Epithelial cell of proximal tubule (primary cell): Measurements from ENCODE around the gene TP53TG5. TPM values are rescaled to one million over a fixed set of nuclear protein-coding genes. Genes with fewer than 3 reads are reported as not detected.

ENCODE experiments used
- DNase-seq: peaks from one replicate; pipeline ENCODE4 v3.0.0-alpha.2; 2011; ENCODE audit warnings: low read depth
- H3K4me3 ChIP-seq: 2 replicates; pipeline ENCODE4 v1.5.1; 2011; ENCODE audit warnings: low read depth, mild to moderate bottlenecking, low read length
- CTCF ChIP-seq: conservative IDR thresholded peaks from 2 replicates; pipeline ENCODE4 v1.5.1; 2012; ENCODE audit warnings: low read depth, mild to moderate bottlenecking, low read length
- total RNA-seq: library from RNA; depleted of rRNA; stranded (reverse); fragments of >200 nt; gene quantifications from 2 replicates; pipeline ENCODE4 v1.2.3, GENCODE V29; 2015

The TP53TG5 gene
- total RNA-seq, 1 donor from 2014 or later: not detected

GRCh38 chr20:45394221-45395113, 16.3 kb upstream of the TP53TG5 start:
- TF ChIP-seq CTCF: no peak
- DNase-seq: no peak
- no peak overlapping the region for H3K4me3 ChIP-seq

GRCh38 chr20:45392733-45393132, 14.6 kb upstream of the TP53TG5 start:
- H3K4me3 ChIP-seq: no peak overlapping the region
- no peak for DNase-seq
- TF ChIP-seq CTCF: peak; percentile 34

GRCh38 chr20:45391559-45391958, 13.4 kb upstream of the TP53TG5 start:
- H3K4me3 ChIP-seq: no peak overlapping the region

GRCh38 chr20:45390931-45391330, 12.8 kb upstream of the TP53TG5 start:
- no peak for TF ChIP-seq CTCF
- no peak for DNase-seq
- no peak overlapping the region for H3K4me3 ChIP-seq

More at GRCh38 chr20:45391559-45391958, 13.4 kb upstream of the TP53TG5 start:
- no peak for TF ChIP-seq CTCF
- DNase-seq: no peak

GRCh38 chr20:45387274-45387673, 9.1 kb upstream of the TP53TG5 start:
- no peak overlapping the region for H3K4me3 ChIP-seq
- no peak for TF ChIP-seq CTCF

GRCh38 chr20:45377269-45377668, 856 bp downstream of the TP53TG5 start:
- no peak for TF ChIP-seq CTCF
- no peak for DNase-seq
- no peak overlapping the region for H3K4me3 ChIP-seq

More at GRCh38 chr20:45387274-45387673, 9.1 kb upstream of the TP53TG5 start:
- no peak for DNase-seq

- no peak for DNase-seq
- no peak overlapping the region for H3K4me3 ChIP-seq
- no peak for TF ChIP-seq CTCF
Measured at GRCh38 chr20:45374966-45375365, 3.2 kb downstream of the TP53TG5 start.
